Activated CD4-positive, alpha-beta T cell treated with anti-CD3 and anti-CD28 coated beads for 4 hours (primary cell): ENCODE results near the gene ZFP1.
"Not testable (repeated sequence)": the region's sequence is repeated elsewhere in the genome, so short reads cannot be mapped to it uniquely, and the experiment has no call there.

Experiments used
- DNase-seq, 2 donors: peaks; one replicate each; pipeline ENCODE4 v3.0.0-alpha.2; 2020

The ZFP1 gene

DNA sequence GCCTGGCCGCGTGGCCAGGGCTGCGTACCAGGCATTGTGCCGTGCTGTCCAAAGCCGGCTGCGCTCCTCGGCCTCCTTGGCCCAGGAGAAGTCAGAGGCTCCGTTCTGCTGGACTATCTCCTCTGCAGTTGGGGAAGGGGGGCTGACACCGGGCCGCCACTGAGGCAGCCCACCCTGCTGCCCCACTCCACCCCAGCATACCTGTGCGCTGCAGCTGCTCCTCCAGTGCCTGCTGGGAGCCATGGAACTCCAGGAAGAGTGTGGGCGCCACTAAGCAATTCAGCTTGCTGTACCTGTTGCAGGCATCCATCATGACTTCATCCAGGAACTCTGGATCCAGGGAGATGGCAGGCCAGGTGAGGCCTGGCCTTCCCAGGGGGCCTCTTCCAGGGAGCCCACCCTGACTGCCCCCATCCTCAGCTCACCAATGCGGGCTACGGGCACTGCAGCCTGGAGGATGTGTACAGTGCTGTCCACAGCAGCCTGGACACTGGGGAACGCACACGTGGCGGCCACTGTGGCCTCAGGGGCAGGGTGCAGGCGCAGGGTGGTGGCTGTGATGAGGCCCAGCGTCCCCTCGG is 34.7 kb upstream of the ZFP1 start:
- no peak for DNase-seq

DNA sequence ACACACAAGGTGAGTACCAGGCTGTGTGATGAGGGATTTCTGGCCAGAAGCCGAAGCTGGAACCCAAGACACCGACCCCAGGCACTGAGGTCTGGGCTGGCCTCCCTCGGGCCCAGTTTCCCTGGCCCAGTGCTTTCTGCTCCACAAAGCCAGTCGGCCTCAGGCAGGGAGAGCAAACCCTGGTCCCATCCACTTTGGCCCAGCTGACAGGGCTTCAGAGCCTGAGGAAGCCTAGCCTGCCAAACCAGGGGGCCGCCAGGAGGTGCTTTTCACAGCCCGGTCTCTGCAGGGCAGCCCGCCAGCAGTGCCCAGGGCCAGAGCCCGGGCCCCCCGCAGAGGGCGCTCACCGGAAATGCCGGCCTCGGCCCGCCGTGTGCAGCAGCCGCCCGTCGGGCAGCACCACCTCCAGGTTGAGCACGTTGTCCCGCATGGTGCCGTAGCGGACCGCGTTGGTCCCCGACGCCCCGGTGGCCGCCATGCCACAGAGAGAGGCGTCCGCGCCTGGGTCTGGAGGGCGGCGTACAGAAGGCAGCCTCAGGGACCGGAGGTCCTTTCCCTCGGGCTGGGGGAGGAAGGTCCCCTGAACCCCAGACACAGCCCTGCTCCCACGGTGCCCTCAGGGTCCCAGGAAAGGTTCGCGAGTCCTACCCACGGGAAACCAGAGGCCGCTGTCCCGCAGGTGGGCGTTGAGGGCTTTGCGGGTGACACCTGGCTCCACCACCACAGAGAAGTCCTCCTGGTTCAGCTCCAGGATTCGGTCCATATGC is 34.0 kb upstream of the ZFP1 start:
- DNase-seq = no peak

DNA sequence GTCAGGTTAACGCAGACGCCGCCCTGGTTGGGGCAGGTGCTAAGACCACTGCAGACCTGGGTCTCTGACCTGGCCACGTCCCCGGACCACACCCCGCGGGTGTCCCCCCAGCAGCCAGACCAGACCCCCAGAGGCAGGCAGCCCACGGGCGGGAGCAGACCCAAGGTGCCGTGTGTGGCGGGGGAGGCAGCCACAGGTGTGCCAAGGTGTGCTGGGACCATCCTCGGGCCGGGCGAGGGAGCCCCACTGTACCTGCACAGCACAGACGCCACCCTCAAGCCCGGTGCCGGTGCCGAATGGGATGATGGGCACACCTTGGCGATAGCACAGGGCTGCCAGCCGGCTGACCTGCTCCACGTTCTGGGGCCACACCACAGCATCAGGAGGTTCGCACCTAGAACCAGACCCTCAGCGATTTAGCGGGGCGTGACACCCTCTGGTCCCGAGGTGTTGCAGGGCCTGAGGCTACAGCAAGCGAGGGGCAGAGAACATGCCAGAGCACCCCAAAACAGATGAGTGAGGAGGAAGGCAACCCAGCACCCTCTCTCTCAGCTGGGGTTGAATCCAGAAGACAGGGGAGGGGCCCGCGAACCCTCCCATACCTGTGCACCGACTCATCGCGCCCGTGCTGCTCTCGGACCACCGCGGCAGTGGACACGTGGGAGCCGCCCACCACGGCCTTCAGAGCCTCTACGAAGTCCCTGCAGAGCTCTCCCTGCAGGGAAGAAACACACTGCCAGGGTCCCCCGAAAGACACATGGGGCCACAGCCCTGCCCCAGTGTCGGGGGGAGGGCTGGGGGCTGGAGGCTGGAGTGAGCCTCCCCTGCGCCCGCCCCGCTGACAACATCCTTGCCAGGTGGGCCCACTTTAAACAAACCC is 33.1 kb upstream of the ZFP1 start:
- no peak for DNase-seq

DNA sequence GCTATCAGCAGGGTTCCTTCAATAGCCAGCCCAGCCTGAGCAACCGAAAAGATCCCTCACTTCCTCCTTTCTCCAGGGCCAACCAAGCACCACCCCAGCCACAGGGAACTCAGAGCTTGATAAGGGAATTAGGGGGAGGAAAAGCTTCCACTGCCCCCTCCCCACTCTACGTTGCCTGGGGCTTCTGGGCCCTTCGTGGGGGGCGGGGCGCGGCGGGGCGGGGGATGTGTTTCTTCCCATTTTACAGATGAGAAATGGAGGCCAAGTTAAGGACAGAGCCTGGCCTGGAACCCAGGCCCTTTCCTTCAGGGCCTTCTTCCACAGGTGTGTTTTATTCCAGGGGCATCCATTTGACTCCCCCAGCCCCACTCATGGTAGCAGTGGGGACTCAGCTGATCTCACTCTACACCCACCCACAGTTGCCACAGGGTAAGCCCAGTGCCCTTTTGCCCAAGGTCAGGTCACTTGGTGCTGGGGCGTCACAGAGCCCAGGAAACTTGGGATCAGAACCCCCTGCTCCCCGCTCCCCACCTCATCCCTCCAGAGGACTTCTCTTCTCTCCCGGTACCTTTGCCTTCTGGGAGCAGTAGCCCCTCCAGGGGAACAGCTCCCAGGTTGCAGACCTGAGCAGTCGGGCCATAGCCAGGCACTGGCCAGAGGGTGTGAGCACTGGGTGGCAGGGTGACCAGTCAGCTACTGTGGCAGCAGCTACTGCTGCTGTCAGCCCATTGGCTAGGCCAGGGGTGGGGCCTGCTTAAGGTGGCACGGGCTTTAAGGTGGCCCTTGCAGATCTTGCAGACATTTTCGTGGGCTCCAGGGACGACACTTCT is 32.0 kb upstream of the ZFP1 start, which contains the start of gene LDHD:
Gene LDHD (minus strand): TSS at position 700 of the 830 bp plus-strand sequence. CDS start 60 bp downstream, at position 640.
- DNase-seq = no peak

DNA sequence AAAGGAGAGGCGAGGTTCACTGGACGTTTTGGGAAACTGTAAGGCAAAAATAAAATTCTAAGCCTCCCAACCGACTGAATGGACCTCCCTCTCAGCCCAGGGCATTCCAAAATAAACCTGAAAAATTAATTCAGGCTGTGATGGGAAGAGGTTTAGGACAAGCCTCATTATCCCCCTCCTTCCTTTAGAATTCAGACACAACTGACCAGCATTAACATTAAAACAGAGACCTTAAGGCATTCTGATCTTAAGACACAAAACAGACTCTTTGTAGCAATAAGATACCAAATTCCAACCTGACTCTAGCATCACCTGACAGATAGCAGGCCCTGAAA is 31.4 kb upstream of the ZFP1 start:
- no peak for DNase-seq

DNA sequence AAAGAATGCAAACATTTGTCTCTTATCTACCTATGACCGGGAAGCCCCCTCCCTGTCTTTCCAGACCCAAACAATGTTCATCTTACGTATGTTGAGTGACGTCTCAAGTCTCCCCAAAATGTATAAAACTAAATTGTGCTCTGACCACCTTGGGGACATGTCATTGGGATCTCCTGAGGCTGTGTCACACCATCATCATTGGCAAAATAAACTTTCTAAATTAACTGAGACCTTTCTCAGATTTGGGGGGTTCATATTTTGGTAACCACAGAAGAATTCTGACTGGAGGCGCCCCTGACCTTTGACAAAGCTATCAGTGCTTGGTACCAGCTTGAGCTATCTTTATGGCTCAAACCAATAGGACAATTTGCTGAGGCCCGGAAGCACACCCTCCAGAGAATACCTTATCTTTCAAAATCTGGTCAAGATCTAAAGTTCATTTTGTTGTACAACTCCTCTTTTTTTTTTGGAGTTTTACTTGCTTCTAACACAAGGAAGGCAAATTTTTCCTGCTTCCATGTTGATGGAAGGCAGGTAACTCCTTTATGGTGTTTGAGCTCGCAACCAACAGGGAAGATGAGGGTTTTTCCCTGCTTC is 29.3 kb upstream of the ZFP1 start:
- DNase-seq = no peak

DNA sequence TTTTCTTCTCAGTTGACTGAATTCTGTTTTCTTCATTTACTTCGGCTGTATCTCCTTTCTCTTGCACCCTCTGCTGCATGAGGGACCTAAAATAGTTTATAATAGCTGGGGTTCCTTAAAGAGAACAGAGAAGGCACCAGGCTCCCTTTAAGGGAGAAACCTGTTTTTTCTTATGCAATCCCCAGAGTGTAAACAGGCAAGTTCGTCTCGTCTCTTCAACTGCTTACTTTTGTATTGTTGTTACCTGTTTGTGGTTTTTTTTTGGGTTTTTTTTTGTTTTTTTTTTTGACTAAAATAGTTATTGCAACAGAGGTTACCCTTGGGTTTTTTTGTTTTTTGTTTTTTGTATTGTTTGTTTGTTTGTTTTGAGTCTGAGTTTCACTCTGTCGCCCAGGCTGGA is 28.1 kb upstream of the ZFP1 start:
- DNase-seq = no peak

DNA sequence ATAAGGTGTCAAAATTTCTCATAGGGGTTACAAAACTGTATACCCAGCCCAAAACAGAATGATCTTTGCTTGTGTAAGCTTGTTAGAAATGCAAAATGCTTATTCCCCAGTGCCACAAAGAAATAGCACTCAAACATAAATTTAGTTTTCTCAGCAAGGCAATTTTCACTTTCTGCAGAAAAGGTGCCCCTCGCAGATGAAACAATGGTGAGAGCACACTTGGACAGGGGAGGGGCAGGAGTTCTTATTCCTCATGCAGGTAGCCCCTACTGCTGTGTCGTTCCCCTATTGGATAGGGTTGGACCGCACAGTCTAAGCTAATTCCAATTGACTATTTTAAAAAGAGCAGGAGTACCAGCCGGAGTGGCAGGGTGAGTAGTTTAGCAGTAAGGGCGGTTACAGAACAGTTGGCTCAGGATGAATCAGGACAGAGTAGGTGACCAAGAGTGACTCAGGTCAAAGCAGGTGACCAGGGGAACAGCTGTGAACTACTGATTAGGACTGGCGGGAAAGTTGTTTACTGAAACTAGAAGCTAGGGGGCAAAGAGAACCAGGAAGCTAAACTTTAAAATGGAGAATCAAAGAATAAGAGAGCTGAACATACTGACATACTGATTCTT is 26.3 kb upstream of the ZFP1 start:
- DNase-seq = no peak

DNA sequence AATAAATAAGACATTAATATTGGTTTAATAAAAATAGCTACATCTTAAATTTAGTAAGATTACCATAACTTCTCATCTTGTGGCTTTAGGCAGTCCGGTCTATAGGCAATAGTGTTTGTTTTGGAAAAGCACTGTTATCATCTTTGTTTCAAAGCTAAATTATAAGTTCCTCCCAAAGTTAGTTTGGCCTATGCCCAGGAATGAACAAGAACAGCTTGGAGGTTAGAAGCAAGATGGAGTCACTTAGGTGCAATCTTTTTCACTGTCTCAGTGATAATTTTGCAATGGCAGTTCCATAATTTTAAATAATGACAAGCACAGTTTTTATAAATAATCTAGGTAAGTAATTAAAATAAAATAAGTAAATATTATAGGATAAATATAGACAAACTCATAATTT is 25.7 kb upstream of the ZFP1 start:
- DNase-seq = no peak

DNA sequence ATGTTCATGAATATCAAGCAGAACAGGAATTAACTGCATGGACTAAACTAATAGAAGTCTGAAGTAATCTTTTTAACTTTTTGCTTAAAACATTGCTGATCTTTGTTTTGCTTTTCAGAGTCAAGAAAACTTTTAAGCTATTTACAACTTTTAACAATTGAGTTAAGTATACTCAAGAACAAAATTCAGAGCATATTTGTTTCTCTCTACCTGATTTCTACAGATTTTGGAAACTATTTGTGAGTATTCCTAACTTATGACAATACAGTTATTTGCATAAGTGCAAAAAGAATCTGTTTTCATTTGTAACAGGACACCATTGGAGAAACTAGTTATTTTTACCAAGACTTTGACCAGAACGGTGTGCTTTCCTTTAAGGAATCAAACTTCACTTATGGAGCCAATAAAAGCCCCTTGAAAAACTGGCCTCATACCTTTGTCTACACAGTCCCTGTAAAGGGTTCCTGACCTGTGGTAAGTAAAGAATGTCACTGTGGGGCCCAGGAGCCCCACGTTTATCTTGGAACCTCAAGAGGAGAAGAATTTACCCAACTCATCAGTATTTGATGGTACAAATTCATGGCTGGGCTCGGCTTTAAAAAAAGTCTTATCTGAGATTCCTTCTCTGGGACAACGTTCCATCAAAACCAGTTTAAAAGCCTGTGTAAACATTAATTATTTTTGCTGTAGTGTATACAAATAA is 20.5 kb upstream of the ZFP1 start:
- no peak for DNase-seq

DNA sequence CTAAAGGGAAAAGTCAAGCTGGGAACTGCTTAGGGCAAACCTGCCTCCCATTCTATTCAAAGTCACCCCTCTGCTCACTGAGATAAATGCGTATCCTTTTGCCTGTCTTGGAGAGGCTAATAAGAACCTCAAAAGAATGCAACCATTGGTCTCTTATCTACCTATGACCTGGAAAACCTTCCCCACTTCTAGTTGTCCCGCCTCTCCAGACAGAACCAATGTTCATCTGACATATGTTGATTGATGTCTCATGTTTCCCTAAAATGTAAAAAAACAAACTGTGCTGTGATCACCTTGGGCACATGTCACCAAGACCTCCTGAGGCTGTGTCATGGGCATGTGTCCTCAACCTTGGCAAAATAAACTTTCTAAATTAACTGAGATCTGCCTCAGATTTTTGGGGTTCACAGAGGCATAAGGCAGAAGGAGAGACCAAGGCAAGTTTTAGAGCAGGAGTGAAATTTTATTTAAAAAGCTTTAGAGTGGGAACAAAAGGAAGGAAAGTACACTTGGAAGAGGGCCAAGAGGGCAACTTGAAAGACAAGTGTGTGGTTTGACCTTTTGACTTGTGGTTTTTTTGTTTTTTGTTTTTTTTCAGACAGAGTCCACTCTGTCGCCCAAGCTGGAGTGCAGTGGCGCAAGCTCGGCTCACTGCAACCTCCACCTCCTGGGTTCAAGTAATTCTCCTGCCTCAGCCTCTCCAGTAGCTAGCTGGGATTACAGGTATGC is 18.7 kb upstream of the ZFP1 start:
- DNase-seq = not testable (repeated sequence)

DNA sequence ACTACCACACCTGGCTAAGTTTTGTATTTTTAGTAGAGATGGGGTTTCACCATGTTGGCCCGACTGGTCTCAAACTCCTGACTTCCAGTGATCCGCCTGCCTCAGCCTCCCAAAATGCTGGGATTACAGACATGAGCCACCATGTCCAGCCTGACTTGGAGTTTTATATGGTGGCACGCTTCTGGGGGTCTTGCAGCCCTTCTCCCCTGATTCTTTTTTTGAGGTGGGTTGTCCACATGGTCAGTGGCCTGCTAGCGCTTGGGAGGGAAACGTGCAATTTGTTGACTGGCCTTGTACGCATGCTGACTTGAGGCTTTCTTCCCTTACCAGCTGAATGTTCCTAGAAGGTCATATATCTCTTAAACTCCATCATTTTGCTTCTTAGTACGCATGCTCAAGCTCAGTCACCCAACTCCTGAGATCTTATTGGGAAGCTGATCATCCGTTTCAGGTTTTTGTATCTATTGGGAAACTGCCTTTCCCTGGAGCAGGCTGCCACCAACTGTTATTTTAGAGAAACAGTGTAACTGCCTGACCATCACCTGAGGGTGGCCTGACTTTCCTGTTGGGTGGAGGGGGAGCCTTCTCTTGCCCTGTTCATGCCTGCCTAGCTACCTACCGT is 18.1 kb upstream of the ZFP1 start:
- DNase-seq = no peak

DNA sequence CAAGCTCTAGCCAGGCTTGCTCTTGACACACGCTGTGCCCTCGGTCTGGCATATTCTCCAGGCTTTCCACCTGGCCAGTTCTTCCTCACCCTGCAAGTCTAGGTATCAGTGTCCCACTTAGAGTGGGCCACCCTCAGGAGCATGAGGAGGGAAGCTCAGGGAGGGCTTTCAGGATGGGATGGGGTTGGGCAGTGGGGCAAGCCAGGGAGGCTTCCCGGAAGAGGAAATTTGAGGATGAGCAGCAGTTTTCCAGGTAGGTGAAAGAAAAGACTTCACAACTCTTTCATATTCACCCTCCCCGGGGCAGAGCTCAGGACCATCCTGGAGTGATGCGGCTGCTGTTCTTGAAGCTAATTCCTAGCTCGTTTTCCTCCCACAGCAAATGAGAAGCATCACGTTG is 17.2 kb upstream of the ZFP1 start:
- DNase-seq = no peak

DNA sequence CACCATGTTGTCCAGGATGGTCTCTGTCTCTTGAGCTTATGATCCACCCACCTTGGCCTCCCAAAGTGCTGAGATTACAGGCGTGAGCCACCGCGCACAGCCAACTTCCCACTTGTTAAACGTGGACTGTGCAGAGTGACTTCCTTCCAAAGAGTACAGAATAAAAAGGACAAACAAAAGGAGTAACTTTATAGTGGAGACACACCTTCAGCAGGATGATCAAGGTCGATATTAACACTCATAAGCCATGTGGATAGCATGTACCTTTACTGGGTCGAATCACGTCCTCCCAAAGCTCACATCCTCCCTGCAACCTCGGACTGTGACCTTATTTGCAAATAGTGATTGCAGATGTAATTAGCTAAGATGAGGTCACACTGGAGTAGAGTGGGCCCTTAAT is 10.1 kb upstream of the ZFP1 start:
- no peak for DNase-seq

DNA sequence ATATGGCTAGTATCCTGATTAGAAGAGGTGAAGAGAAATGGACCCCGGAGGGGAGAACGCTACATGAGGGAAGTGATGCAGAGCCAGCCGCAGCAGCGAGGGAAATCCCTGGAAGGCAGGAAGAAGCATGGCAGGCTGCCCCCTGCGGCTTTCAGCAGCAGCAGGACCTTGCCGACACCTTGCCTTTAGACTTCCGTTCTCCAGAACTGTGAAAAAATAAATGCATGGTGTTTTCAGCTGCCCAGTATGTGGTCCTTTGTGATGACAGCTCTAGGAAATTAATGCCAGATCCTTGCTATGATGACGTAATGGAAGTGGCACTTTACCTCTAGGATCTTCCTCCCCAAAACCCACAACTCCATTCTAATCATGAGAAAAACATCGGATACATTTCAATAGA is 9.7 kb upstream of the ZFP1 start:
- DNase-seq = no peak

DNA sequence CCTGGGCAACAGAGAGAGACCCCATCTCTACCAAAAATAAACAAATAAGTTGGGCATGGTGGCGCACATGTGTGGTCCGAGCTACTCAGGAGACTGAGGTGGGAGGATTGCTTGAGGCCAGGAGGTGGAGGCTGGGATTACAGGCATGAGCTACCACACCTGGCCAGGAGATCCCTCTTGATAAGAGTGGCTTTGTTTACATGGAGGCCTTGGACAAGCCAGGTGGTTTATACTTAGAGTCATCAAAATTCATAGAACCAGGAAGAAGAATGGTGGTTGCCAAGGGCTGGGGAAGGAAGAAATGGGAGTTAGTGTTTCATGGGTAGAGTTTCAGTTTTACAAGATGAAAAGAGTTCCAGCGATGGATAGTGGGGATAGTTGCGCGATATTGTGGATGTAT is 8.8 kb upstream of the ZFP1 start:
- DNase-seq = no peak

DNA sequence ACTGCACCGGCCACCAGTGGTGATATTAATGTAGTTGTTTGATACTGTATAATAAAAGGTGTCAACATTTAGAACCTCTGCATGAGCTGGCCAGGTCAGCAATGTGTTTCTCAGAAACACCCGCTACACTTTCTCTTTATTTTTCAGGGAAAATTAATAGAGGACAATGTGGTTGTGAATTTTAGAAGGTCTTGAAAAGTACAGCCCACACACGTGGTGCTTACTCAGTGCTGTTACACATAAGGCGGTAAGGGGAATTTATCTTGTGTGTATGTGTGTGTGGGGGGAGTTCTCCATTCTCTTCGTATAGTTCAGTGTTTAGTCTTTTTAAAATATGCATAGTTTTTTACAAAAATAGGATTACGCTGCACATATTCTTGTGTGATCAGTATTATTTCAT is 4.4 kb upstream of the ZFP1 start:
- no peak for DNase-seq

DNA sequence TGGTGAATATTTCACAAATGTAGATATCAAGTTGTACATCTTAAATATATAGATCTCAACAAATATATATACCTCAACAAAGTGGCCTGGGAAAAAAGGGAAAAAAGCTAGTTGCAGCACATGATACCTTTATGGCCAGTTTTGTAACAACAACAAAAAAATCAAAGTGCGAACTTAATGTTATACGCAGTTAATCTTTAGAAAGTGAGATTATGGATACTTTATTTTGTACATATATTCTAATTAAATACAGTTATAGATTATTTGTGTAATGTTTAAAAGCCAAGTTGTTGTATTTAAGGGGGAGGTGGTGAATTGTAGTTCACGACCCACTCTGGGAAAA is 385 bp upstream of the ZFP1 start:
- DNase-seq = no peak

DNA sequence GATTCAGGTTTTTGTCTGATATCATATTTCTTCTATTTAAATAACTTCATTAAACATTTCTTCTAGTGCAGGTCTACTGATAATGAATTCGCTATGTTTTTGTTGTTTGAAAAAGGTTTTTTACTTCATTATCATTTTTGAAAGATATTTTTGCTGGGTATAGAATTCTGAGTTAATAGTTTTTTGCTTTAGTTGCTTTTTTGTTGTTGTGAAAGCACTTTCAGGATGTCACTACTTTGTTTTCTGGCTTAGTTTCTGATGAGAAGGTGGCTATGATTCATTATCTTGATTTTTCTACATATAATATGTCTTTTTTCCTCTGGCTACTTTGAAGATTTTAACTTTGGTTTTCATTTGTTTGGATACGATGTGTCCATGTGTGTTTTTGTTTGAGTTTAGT is 3.5 kb downstream of the ZFP1 start:
- DNase-seq = no peak

DNA sequence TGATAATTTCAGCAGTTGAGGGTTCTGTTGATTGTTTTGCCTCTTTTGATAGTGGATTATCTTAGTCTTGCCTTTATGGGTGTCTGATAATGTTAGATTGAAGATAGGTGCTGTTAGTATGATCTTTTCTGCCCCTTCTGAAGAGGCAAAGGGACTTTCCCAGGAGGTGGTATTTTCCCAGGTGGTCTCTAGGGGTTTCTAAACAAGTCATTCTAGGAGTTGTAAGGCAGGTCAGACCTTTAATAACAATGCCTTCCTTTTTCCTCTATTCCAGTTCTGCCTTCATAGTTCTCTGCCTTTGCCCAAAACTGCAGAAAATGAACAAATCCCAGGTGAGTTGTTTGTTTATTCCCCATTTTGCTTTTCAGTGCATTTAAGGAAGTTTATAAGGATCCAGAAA is 4.3 kb downstream of the ZFP1 start:
- no peak for DNase-seq

DNA sequence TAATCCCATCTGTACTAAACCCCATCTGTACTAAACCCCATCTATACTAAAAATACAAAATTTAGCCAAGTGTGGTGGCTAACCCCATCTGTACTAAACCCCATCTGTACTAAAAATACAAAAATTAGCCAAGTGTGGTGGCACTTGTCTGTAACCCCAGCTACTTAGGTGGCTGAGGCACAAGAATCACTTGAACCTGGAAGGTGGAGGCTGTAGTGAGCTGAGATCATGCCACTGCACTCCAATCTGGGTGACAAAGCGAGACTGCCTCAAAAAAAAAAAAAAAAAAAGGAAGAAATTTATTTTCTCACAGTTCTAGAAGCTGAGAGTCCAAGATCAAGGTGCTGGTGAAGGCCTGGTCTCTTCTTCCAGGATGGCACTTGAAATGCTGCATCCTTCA is 12.1 kb downstream of the ZFP1 start:
- DNase-seq = no peak
